ENCODE data around the gene PFKL.

Gene PFKL

GRCh38 chr21:44324106-44324853 lies 24.4 kb downstream of the PFKL start:
- no peak for DNase-seq (ENCODE audit: low read depth)
- no peak overlapping the region for H3K4me3 ChIP-seq (ENCODE audit: low read depth, low read length)

GRCh38 chr21:44324854-44325107 lies 24.9 kb downstream of the PFKL start:
- no peak for DNase-seq (ENCODE audit: low read depth)
- H3K4me3 ChIP-seq (ENCODE audit: low read depth, low read length), result no peak overlapping the region
- TF ChIP-seq CTCF (conservative IDR thresholded peaks at IDR 0.05; ENCODE audit: low read depth, low read length), result no peak

More at GRCh38 chr21:44324106-44324853, 24.4 kb downstream of the PFKL start:
- TF ChIP-seq CTCF (conservative IDR thresholded peaks at IDR 0.05; ENCODE audit: low read depth, low read length), result no peak

GRCh38 chr21:44325386-44326271 lies 25.8 kb downstream of the PFKL start:
- DNase-seq (ENCODE audit: low read depth), result no peak
- no peak overlapping the region for H3K4me3 ChIP-seq (ENCODE audit: low read depth, low read length)
- no peak for TF ChIP-seq CTCF (conservative IDR thresholded peaks at IDR 0.05; ENCODE audit: low read depth, low read length)

- no peak overlapping the region for H3K4me3 ChIP-seq (ENCODE audit: low read depth, low read length)
- no peak for DNase-seq (ENCODE audit: low read depth)
- TF ChIP-seq CTCF (conservative IDR thresholded peaks at IDR 0.05; ENCODE audit: low read depth, low read length), result no peak
Measured at GRCh38 chr21:44326272-44326647, 26.4 kb downstream of the PFKL start.

- H3K4me3 ChIP-seq (ENCODE audit: low read depth, low read length), result no peak overlapping the region
- DNase-seq (ENCODE audit: low read depth), result no peak
- TF ChIP-seq CTCF (conservative IDR thresholded peaks at IDR 0.05; ENCODE audit: low read depth, low read length), result no peak
Measured at GRCh38 chr21:44326716-44327602, 27.1 kb downstream of the PFKL start.

GRCh38 chr21:44327603-44327974 lies 27.7 kb downstream of the PFKL start:
- TF ChIP-seq CTCF (conservative IDR thresholded peaks at IDR 0.05; ENCODE audit: low read depth, low read length), result no peak
- DNase-seq (ENCODE audit: low read depth), result no peak
- no peak overlapping the region for H3K4me3 ChIP-seq (ENCODE audit: low read depth, low read length)
